IMR-90 (cell line): Measurements from ENCODE around the gene AGBL2. TPM values are rescaled to one million over a fixed set of nuclear protein-coding genes. Genes with fewer than 3 reads are reported as not detected.

Source experiments
- ATAC-seq: fragments of 200-7000 bp; cut with Tn5 transposase; 2 replicates; pipeline ENCODE4 v1.9.1; 2020; ENCODE audit warnings: low read depth, mild to moderate bottlenecking, moderate library complexity
- BruUV-seq: library from RNA; stranded (reverse); fragments of 400-500 nt; replicated peaks from 2 replicates; lab custom pipeline; 2021; lab: Mats Ljungman, UMichigan
- CTCF ChIA-PET: fragments of 300-600 bp; formaldehyde crosslinking; extraction: SDS; loops from one replicate; lab custom pipeline; 2021; ENCODE audit warnings: antibody characterized with exemption; lab: Yijun Ruan, JAX
- POLR2A ChIA-PET: fragments of 300-600 bp; sonication (Branson Sonifier 250); formaldehyde crosslinking; loops from one replicate; lab custom pipeline; 2022; ENCODE audit warnings: antibody characterized with exemption; ENCODE audit not compliant: unreplicated experiment; lab: Charles Lee
- DNase-seq: peaks from one replicate; pipeline ENCODE4 v3.0.0; 2013
- H2AFZ ChIP-seq: replicated peaks from 2 replicates; pipeline ENCODE3; 2013; ENCODE audit warnings: low read length, mild to moderate bottlenecking; ENCODE audit not compliant: poor library complexity
- H2AK5ac ChIP-seq: 2 replicates; pipeline ENCODE4 v1.6.1; 2013; ENCODE audit warnings: low read depth, low read length, inconsistent platforms
- H2AK9ac ChIP-seq: replicated peaks from 2 replicates; pipeline ENCODE3; 2013; ENCODE audit warnings: mild to moderate bottlenecking, low read depth, low read length, moderate library complexity; ENCODE audit not compliant: poor library complexity
- H2BK120ac ChIP-seq: 2 replicates; pipeline ENCODE4 v1.6.1; 2013; ENCODE audit warnings: low read depth, low read length, inconsistent platforms
- H2BK15ac ChIP-seq: 3 replicates; pipeline ENCODE4 v1.6.1; 2013; ENCODE audit warnings: low read depth, low read length, inconsistent platforms
- H2BK20ac ChIP-seq: 2 replicates; pipeline ENCODE4 v1.6.1; 2013; ENCODE audit warnings: low read depth, mild to moderate bottlenecking, inconsistent platforms, low read length, moderate library complexity
- H2BK5ac ChIP-seq: 2 replicates; pipeline ENCODE4 v1.6.1; 2013; ENCODE audit warnings: mild to moderate bottlenecking, low read depth, low read length, inconsistent platforms; ENCODE audit not compliant: poor library complexity, severe bottlenecking
- H3K14ac ChIP-seq: replicated peaks from 2 replicates; pipeline ENCODE4 v1.6.1; 2013; ENCODE audit warnings: low read depth, low read length, inconsistent platforms
- H3K18ac ChIP-seq: 2 replicates; pipeline ENCODE4 v1.6.1; 2013; ENCODE audit warnings: low read depth, low read length, control low read depth
- H3K23ac ChIP-seq: 2 replicates; pipeline ENCODE4 v1.6.1; 2013; ENCODE audit warnings: low read depth, low read length, inconsistent platforms
- H3K27ac ChIP-seq: 2 replicates; pipeline ENCODE4 v1.5.1; 2013; ENCODE audit warnings: mild to moderate bottlenecking, control low read depth, low read length; ENCODE audit not compliant: insufficient read depth
- H3K27me3 ChIP-seq: 2 replicates; pipeline ENCODE4 v1.6.1; 2013; ENCODE audit warnings: low read length; ENCODE audit not compliant: control insufficient read depth, insufficient read depth
- H3K36me3 ChIP-seq: 2 replicates; pipeline ENCODE4 v1.6.1; 2013; ENCODE audit warnings: low read length, mixed read lengths; ENCODE audit not compliant: control insufficient read depth, insufficient read depth
- H3K4ac ChIP-seq: 2 replicates; pipeline ENCODE4 v1.6.1; 2013; ENCODE audit warnings: low read depth, low read length, inconsistent platforms
- H3K4me1 ChIP-seq: 2 replicates; pipeline ENCODE4 v1.6.1; 2013; ENCODE audit warnings: low read length, mixed read lengths; ENCODE audit not compliant: control insufficient read depth, insufficient read depth
- H3K4me2 ChIP-seq: 2 replicates; pipeline ENCODE4 v1.6.1; 2013; ENCODE audit warnings: low read depth, mild to moderate bottlenecking, control low read depth, low read length, moderate library complexity
- H3K4me3 ChIP-seq: 2 replicates; pipeline ENCODE4 v1.5.1; 2013; ENCODE audit warnings: low read depth, mild to moderate bottlenecking, control low read depth, low read length, moderate library complexity; ENCODE audit not compliant: insufficient read depth
- H3K56ac ChIP-seq: 2 replicates; pipeline ENCODE4 v1.6.1; 2013; ENCODE audit warnings: low read length, inconsistent platforms; ENCODE audit not compliant: insufficient read depth; ENCODE audit errors: extremely low read depth
- H3K79me1 ChIP-seq, 2 experiments: 2 replicates each; pipeline ENCODE4 v1.6.1; 2013; ENCODE audit warnings: low read length in 2 of 2, inconsistent platforms in 1 of 2, low read depth in 1 of 2
- H3K9ac ChIP-seq: 2 replicates; pipeline ENCODE4 v1.6.1; 2013; ENCODE audit warnings: low read depth, low read length, control low read depth
- H3K9me1 ChIP-seq: 2 replicates; pipeline ENCODE4 v1.6.1; 2013; ENCODE audit warnings: low read length, inconsistent platforms; ENCODE audit not compliant: insufficient read depth
- H3K9me3 ChIP-seq: 2 replicates; pipeline ENCODE4 v1.6.1; 2013; ENCODE audit warnings: low read length; ENCODE audit not compliant: control insufficient read depth, insufficient read depth
- H4K20me1 ChIP-seq: 2 replicates; pipeline ENCODE4 v1.6.1; 2013; ENCODE audit warnings: low read length, inconsistent platforms; ENCODE audit not compliant: insufficient read depth
- H4K5ac ChIP-seq: 2 replicates; pipeline ENCODE4 v1.6.1; 2013; ENCODE audit warnings: mild to moderate bottlenecking, low read depth, low read length, control low read depth
- H4K8ac ChIP-seq, 2 experiments: 2 replicates each; pipeline ENCODE4 v1.6.1; 2013; ENCODE audit warnings: low read depth in 2 of 2, low read length in 2 of 2, control low read depth in 1 of 2, inconsistent platforms in 1 of 2
- H4K91ac ChIP-seq: 2 replicates; pipeline ENCODE4 v1.6.1; 2013; ENCODE audit warnings: low read depth, low read length, inconsistent platforms; ENCODE audit not compliant: insufficient read depth
- BHLHE40 ChIP-seq: fragments of 150-350 bp; IDR thresholded peaks from 2 replicates; pipeline ENCODE4 v1.6.1; 2016; ENCODE audit warnings: mild to moderate bottlenecking, low read depth, low read length
- CEBPB ChIP-seq: IDR thresholded peaks from 2 replicates; pipeline ENCODE4 v1.6.1; 2012; ENCODE audit warnings: low read depth, low read length, improper control_type of control experiment
- CHD1 ChIP-seq: IDR thresholded peaks from 2 replicates; pipeline ENCODE4 v1.6.1; 2012; ENCODE audit warnings: low read depth, low read length, improper control_type of control experiment
- CTCF ChIP-seq: conservative IDR thresholded peaks from 2 replicates; pipeline ENCODE4 v1.5.1; 2012; ENCODE audit warnings: mild to moderate bottlenecking, low read depth, low read length, improper control_type of control experiment
- ELK1 ChIP-seq: fragments of 150-350 bp; IDR thresholded peaks from 2 replicates; pipeline ENCODE4 v1.6.1; 2016; ENCODE audit warnings: low read depth, mild to moderate bottlenecking, low read length, moderate library complexity, borderline replicate concordance
- FOS ChIP-seq: fragments of 150-350 bp; IDR thresholded peaks from 2 replicates; pipeline ENCODE4 v1.6.1; 2016; ENCODE audit warnings: low read depth, low read length
- MAFK ChIP-seq: IDR thresholded peaks from 2 replicates; pipeline ENCODE4 v1.6.1; 2012; ENCODE audit warnings: low read depth, low read length, improper control_type of control experiment
- MAZ ChIP-seq: IDR thresholded peaks from 2 replicates; pipeline ENCODE4 v1.6.1; 2012; ENCODE audit warnings: low read depth, mild to moderate bottlenecking, low read length, improper control_type of control experiment, moderate library complexity, borderline replicate concordance
- MXI1 ChIP-seq: IDR thresholded peaks from 2 replicates; pipeline ENCODE4 v1.6.1; 2012; ENCODE audit warnings: low read depth, mild to moderate bottlenecking, low read length, moderate library complexity, borderline replicate concordance
- NFE2L2 ChIP-seq: fragments of 150-350 bp; IDR thresholded peaks from 2 replicates; pipeline ENCODE4 v1.6.1; 2016; ENCODE audit warnings: low read depth, mild to moderate bottlenecking, low read length
- POLR2A ChIP-seq: IDR thresholded peaks from 2 replicates; pipeline ENCODE4 v1.6.1; 2012; ENCODE audit warnings: mild to moderate bottlenecking, low read depth, low read length
- RAD21 ChIP-seq: IDR thresholded peaks from 2 replicates; pipeline ENCODE4 v1.6.1; 2012; ENCODE audit warnings: low read length, improper control_type of control experiment
- RFX5 ChIP-seq: IDR thresholded peaks from 2 replicates; pipeline ENCODE4 v1.8.0; 2012; ENCODE audit warnings: low read depth, mild to moderate bottlenecking, low read length, moderate library complexity
- SMC3 ChIP-seq: fragments of 150-350 bp; IDR thresholded peaks from 2 replicates; pipeline ENCODE4 v1.6.1; 2016; ENCODE audit warnings: low read depth, mild to moderate bottlenecking, antibody characterized with exemption, low read length, moderate library complexity
- USF2 ChIP-seq: fragments of 150-350 bp; IDR thresholded peaks from 2 replicates; pipeline ENCODE4 v1.6.1; 2017; ENCODE audit warnings: mild to moderate bottlenecking, antibody characterized with exemption, low read length, low read depth
- WGBS, 2 experiments: methylation state at CpG; one replicate each; pipeline versions ENCODE4 v1.1.5 to v1.1.7; 2013; ENCODE audit warnings: missing lambda C conversion rate in 2 of 2; ENCODE audit not compliant: insufficient read length in 1 of 2; ENCODE audit errors: extremely low coverage in 2 of 2; 5-methylcytosine and 5-hydroxymethylcytosine counted together
- dilution Hi-C: fragments of 300-500 bp; cut with HindIII; formaldehyde crosslinking; loops from one replicate; pipeline ENCODE4 v1.14.3; 2018; ENCODE audit warnings: low sequenced_read_pairs; ENCODE audit not compliant: unreplicated experiment
- in situ Hi-C: fragments of 300-500 bp; cut with MboI; formaldehyde crosslinking; loops from 3 replicates; pipeline ENCODE4 v1.14.3; 2019; ENCODE audit warnings: low sequenced_read_pairs, inconsistent platforms, mixed read lengths
- intact Hi-C: fragments of 100-400 bp; cut with micrococcal nuclease; formaldehyde crosslinking; loops from 2 replicates; pipeline ENCODE4 v1.10.0; 2022
- polyA plus RNA-seq, 3 experiments: library from polyadenylated mRNA; depleted of rRNA; stranded (reverse); fragments of >200 nt; gene quantifications; 2 replicates each; pipeline ENCODE4 v1.2.3, GENCODE V29; 2012; ENCODE audit warnings: low replicate concordance in 1 of 3
- total RNA-seq: library from RNA; depleted of rRNA; stranded (reverse); fragments of >200 nt; gene quantifications from 2 replicates; pipeline ENCODE4 v1.2.3, GENCODE V29; 2012

AGBL2 gene
- total and polyA plus RNA-seq, 2 of the 4 experiments (the other 2 are of a cell fraction): 0.36 to 1.2 TPM

- no peak overlapping the region for H3K9ac ChIP-seq
- CTCF ChIA-PET: interaction anchor here (0.7 kb wide), 1 partner anchor 223 kb away, joined by 3 read pairs; no protein-coding TSS in a partner anchor
- no peak overlapping the region for H2BK120ac ChIP-seq
- H2AK5ac ChIP-seq: no peak overlapping the region
- H4K91ac ChIP-seq: no peak overlapping the region
- H4K20me1 ChIP-seq: no peaks in the 10 kb centered on the region; the same call in 1 of the 2 replicates
- dilution Hi-C loops (no loop called here), intact Hi-C loops (loop anchor here (10.0 kb wide), 1 partner anchor 73 kb away; no protein-coding TSS in a partner anchor), in situ Hi-C loops (loop anchor here (25.0 kb wide), 1 partner anchor 944 kb away; no protein-coding TSS in a partner anchor)
- H2BK15ac ChIP-seq: no peak overlapping the region
- 0 out of 2 replicates have a peak overlapping the region, but pooled peaks have one; percentile 64 for H3K23ac ChIP-seq
- no peak overlapping the region for H3K4me3 ChIP-seq
- no peak overlapping the region for H3K4me2 ChIP-seq
- H2BK5ac ChIP-seq: no peak overlapping the region
- H2AK9ac ChIP-seq: no peak overlapping the region
- no peak overlapping the region for H3K14ac ChIP-seq
- no CpG with 5 or more reads among the region's 6 CpGs for WGBS, 2 experiments
- peaks cover 2% of the 10 kb centered on the region; the same call in 1 of the 2 replicates for H3K4me1 ChIP-seq
- H3K4ac ChIP-seq: no peak overlapping the region
- H3K56ac ChIP-seq: no peak overlapping the region
- BruUV-seq: no TSS peak
- peaks cover 9 to 32% of the 10 kb centered on the region in 2 experiments; a peak in 3 of 4 replicates for H3K79me1 ChIP-seq
- H4K8ac ChIP-seq: no peak overlapping the region
- peaks cover 55% of the 10 kb centered on the region for H3K36me3 ChIP-seq
- DNase-seq: no peak
- H2BK20ac ChIP-seq: no peak overlapping the region
- POLR2A ChIA-PET: no interaction called here
- no peak overlapping the region for H2AFZ ChIP-seq
- H3K27ac ChIP-seq: no peak overlapping the region
- H3K9me1 ChIP-seq: peaks cover 3% of the 10 kb centered on the region; the same call in 1 of the 2 replicates
- H3K18ac ChIP-seq: no peak overlapping the region
- no peaks in the 10 kb centered on the region for H3K27me3 ChIP-seq
- H3K9me3 ChIP-seq: no peaks in the 10 kb centered on the region
- ATAC-seq: peak; percentile 28
- H4K5ac ChIP-seq: no peak overlapping the region
- TF ChIP-seq RAD21 (no peak), POLR2A (no peak), RFX5 (no peak), MAZ (no peak), USF2 (no peak), CHD1 (no peak), MXI1 (no peak), FOS (no peak), BHLHE40 (no peak), MAFK (no peak), SMC3 (no peak), NFE2L2 (no peak), CEBPB (no peak), ELK1 (no peak), CTCF (no peak)
These were observed 16.3 kb upstream of the AGBL2 start for GRCh38 chr11:47731475-47731874.
